ENCODE results near the gene EDEM1.

EDEM1 gene

GRCh38 chr3:5197470-5198312 lies 10.2 kb downstream of the EDEM1 start:
- H3K27ac ChIP-seq: peak overlapping the region; percentile 83
- H4K20me1 ChIP-seq (ENCODE audit: insufficient read depth): no peaks in the 10 kb centered on the region
- no peaks in the 10 kb centered on the region for H3K36me3 ChIP-seq (ENCODE audit: insufficient read depth)

GRCh38 chr3:5198313-5198677 lies 10.8 kb downstream of the EDEM1 start:
- TF ChIP-seq CTCF (conservative IDR thresholded peaks at IDR 0.05; ENCODE audit: low read depth, low read length): no peak
- no peak overlapping the region for H2AFZ ChIP-seq (ENCODE audit: low read depth)
- H4K20me1 ChIP-seq (ENCODE audit: insufficient read depth): no peaks in the 10 kb centered on the region
- H3K27ac ChIP-seq: peak overlapping the region; percentile 83
- H3K79me2 ChIP-seq (ENCODE audit: insufficient read depth, low read depth): no peaks in the 10 kb centered on the region; the same call in 1 of the 2 replicates
- no peaks in the 10 kb centered on the region for H3K27me3 ChIP-seq (ENCODE audit: insufficient read depth, low read depth)
- H3K4me1 ChIP-seq (ENCODE audit: low read depth, poor library complexity, severe bottlenecking): peaks cover 70% of the 10 kb centered on the region
- H3K36me3 ChIP-seq (ENCODE audit: insufficient read depth): no peaks in the 10 kb centered on the region
- H3K9ac ChIP-seq: peak overlapping the region; percentile 34; the same call in 1 of the 2 replicates
- peak overlapping the region; percentile 27; the same call in 1 of the 2 replicates for H3K4me2 ChIP-seq
- no peak overlapping the region for H3K4me3 ChIP-seq (IDR thresholded peaks at IDR 0.05; ENCODE audit: insufficient read depth, low read depth, low read length)

More at GRCh38 chr3:5197470-5198312, 10.2 kb downstream of the EDEM1 start:
- no peak for TF ChIP-seq CTCF (conservative IDR thresholded peaks at IDR 0.05; ENCODE audit: low read depth, low read length)
- Histone ChIP-seq H3K27me3 (ENCODE audit: insufficient read depth, low read depth) (no peaks in the 10 kb centered on the region), H3K4me2 (peak overlapping the region; percentile 27), H3K79me2 (ENCODE audit: insufficient read depth, low read depth) (peaks cover 1% of the 10 kb centered on the region; the same call in 1 of the 2 replicates), H3K4me1 (ENCODE audit: low read depth, poor library complexity, severe bottlenecking) (peaks cover 70% of the 10 kb centered on the region), H3K9ac (peak overlapping the region; percentile 34; the same call in 1 of the 2 replicates), H2AFZ (ENCODE audit: low read depth) (no peak overlapping the region), H3K4me3 (IDR thresholded peaks at IDR 0.05; ENCODE audit: insufficient read depth, low read depth, low read length) (no peak overlapping the region)

- H3K36me3 ChIP-seq (ENCODE audit: insufficient read depth): no peaks in the 10 kb centered on the region
- H2AFZ ChIP-seq (ENCODE audit: low read depth): no peak overlapping the region
- no peaks in the 10 kb centered on the region; the same call in 1 of the 2 replicates for H3K79me2 ChIP-seq (ENCODE audit: insufficient read depth, low read depth)
- H3K4me1 ChIP-seq (ENCODE audit: low read depth, poor library complexity, severe bottlenecking): peaks cover 64% of the 10 kb centered on the region
- no peak for TF ChIP-seq CTCF (conservative IDR thresholded peaks at IDR 0.05; ENCODE audit: low read depth, low read length)
- H4K20me1 ChIP-seq (ENCODE audit: insufficient read depth): no peaks in the 10 kb centered on the region
- no peaks in the 10 kb centered on the region for H3K27me3 ChIP-seq (ENCODE audit: insufficient read depth, low read depth)
- peak overlapping the region; percentile 83 for H3K27ac ChIP-seq
- H3K9ac ChIP-seq: no peak overlapping the region
- H3K4me3 ChIP-seq (IDR thresholded peaks at IDR 0.05; ENCODE audit: insufficient read depth, low read depth, low read length): no peak overlapping the region
- H3K4me2 ChIP-seq: peak overlapping the region; percentile 2; the same call in 1 of the 2 replicates
Measured at GRCh38 chr3:5198986-5199731, 11.7 kb downstream of the EDEM1 start.

- Histone ChIP-seq H3K79me2 (ENCODE audit: insufficient read depth, low read depth) (no peaks in the 10 kb centered on the region; the same call in 1 of the 2 replicates), H3K27me3 (ENCODE audit: insufficient read depth, low read depth) (no peaks in the 10 kb centered on the region), H3K9ac (no peak overlapping the region), H3K4me3 (IDR thresholded peaks at IDR 0.05; ENCODE audit: insufficient read depth, low read depth, low read length) (no peak overlapping the region), H2AFZ (ENCODE audit: low read depth) (no peak overlapping the region), H3K27ac (no peak overlapping the region), H4K20me1 (ENCODE audit: insufficient read depth) (no peaks in the 10 kb centered on the region), H3K36me3 (ENCODE audit: insufficient read depth) (no peaks in the 10 kb centered on the region), H3K4me1 (ENCODE audit: low read depth, poor library complexity, severe bottlenecking) (peaks cover 41% of the 10 kb centered on the region), H3K4me2 (no peak overlapping the region)
- no peak for TF ChIP-seq CTCF (conservative IDR thresholded peaks at IDR 0.05; ENCODE audit: low read depth, low read length)
Measured at GRCh38 chr3:5201536-5201935, 14.0 kb downstream of the EDEM1 start.

Measured in KMS-11 (cell line).